ENCODE data around the gene QSOX1. TPM values are rescaled to one million over a fixed set of nuclear protein-coding genes. Genes with fewer than 3 reads are reported as not detected.

Gene QSOX1
- total and polyA plus RNA-seq, 2 of the 4 experiments (the other 2 are of a cell fraction), result 102 to 791 TPM

DNA sequence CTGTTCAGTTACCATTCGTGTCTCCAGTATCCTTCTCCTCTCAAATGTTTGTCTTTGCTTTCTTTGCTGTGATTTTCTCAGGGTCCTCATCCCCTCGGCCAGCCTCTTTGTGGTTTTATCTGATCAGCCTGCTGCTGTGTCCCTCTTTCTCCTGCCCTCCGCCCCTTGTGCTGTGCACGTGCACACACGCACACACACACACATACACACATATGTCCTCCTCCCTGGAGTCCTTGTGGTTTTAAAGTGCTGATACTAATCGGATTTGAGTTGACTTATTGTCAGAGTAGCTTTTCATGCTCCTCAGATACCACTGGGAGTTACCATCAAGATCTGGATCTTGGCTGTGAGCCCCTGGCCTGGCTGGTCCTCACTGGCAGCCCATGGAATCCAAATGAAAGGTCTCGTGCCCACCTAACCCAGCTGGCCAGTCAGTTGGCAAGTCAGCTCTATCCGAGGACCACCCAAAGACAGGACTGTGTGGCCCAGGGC, 34.1 kb downstream of the QSOX1 start:
- Histone ChIP-seq H3K4me3 (ENCODE audit: insufficient read depth, low read depth, low read length) (no peak overlapping the region), H4K8ac (ENCODE audit: low read depth in 2 of 2, low read length in 2 of 2) (no peak overlapping the region), H4K91ac (ENCODE audit: insufficient read depth, low read depth, low read length) (no peak overlapping the region), H4K5ac (ENCODE audit: low read depth, low read length) (no peak overlapping the region), H3K14ac (replicated peaks; ENCODE audit: low read depth, low read length) (no peak overlapping the region), H3K23ac (ENCODE audit: low read depth, low read length) (no peak overlapping the region), H2BK5ac (ENCODE audit: low read depth, low read length, poor library complexity, severe bottlenecking) (no peak overlapping the region), H3K27ac (ENCODE audit: insufficient read depth, low read length) (no peak overlapping the region), H3K4ac (ENCODE audit: low read depth, low read length) (no peak overlapping the region), H3K4me2 (ENCODE audit: low read depth, low read length) (no peak overlapping the region), H3K9me1 (ENCODE audit: insufficient read depth, low read length) (no peaks in the 10 kb centered on the region), H2BK120ac (ENCODE audit: low read depth, low read length) (no peak overlapping the region), H3K36me3 (ENCODE audit: control insufficient read depth, insufficient read depth, low read length) (peaks cover 99% of the 10 kb centered on the region), H3K18ac (ENCODE audit: low read depth, low read length) (no peak overlapping the region), H2BK15ac (ENCODE audit: low read depth, low read length) (no peak overlapping the region), H2AFZ (replicated peaks; ENCODE audit: low read length, poor library complexity) (no peak overlapping the region), H2AK5ac (ENCODE audit: low read depth, low read length) (no peak overlapping the region), H3K9ac (ENCODE audit: low read depth, low read length) (no peak overlapping the region), H3K56ac (ENCODE audit: extremely low read depth, insufficient read depth, low read length) (no peak overlapping the region), H3K79me1 (ENCODE audit: low read depth in 1 of 2, low read length in 2 of 2) (peaks cover 16 to 73% of the 10 kb centered on the region in 2 experiments; a peak in 3 of 4 replicates), H3K9me3 (ENCODE audit: control insufficient read depth, insufficient read depth, low read length) (no peaks in the 10 kb centered on the region), H3K27me3 (ENCODE audit: control insufficient read depth, insufficient read depth, low read length) (no peaks in the 10 kb centered on the region), H2AK9ac (replicated peaks; ENCODE audit: low read depth, low read length, poor library complexity) (peak overlapping the region; percentile 39), H2BK20ac (ENCODE audit: low read depth, low read length) (no peak overlapping the region), H3K4me1 (ENCODE audit: control insufficient read depth, insufficient read depth, low read length) (no peaks in the 10 kb centered on the region), H4K20me1 (ENCODE audit: insufficient read depth, low read length) (peaks cover 55% of the 10 kb centered on the region)
- intact Hi-C loops (cut with micrococcal nuclease) (no loop called here), in situ Hi-C loops (cut with MboI; ENCODE audit: low sequenced_read_pairs) (loop anchor here (10.0 kb wide), 1 partner anchor 314 kb away; the partner anchor contains the start of gene TOR1AIP2), dilution Hi-C loops (cut with HindIII; ENCODE audit: low sequenced_read_pairs, unreplicated experiment) (no loop called here)
- BruUV-seq (replicated peaks), result no TSS peak
- ChIA-PET POLR2A (ENCODE audit: unreplicated experiment) (no interaction called here), CTCF (interaction anchor here (1.2 to 1.5 kb wide), 2 partner anchors 10 to 289 kb away, joined by 3 read pairs; no protein-coding TSS in a partner anchor)
- no peak for ATAC-seq (ENCODE audit: low read depth)
- no CpG with 5 or more reads among the region's 8 CpGs for WGBS, 2 experiments (ENCODE audit: extremely low coverage in 2 of 2, insufficient read length in 1 of 2)
- DNase-seq, result no peak
- TF ChIP-seq, protein P1, sequence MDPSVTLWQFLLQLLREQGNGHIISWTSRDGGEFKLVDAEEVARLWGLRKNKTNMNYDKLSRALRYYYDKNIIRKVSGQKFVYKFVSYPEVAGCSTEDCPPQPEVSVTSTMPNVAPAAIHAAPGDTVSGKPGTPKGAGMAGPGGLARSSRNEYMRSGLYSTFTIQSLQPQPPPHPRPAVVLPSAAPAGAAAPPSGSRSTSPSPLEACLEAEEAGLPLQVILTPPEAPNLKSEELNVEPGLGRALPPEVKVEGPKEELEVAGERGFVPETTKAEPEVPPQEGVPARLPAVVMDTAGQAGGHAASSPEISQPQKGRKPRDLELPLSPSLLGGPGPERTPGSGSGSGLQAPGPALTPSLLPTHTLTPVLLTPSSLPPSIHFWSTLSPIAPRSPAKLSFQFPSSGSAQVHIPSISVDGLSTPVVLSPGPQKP (IDR thresholded peaks at IDR 0.05; ENCODE audit: borderline replicate concordance, low read depth, low read length), result no peak
- TF ChIP-seq RFX5 (IDR thresholded peaks at IDR 0.05; ENCODE audit: low read depth, low read length) (no peak), FOS (IDR thresholded peaks at IDR 0.05; ENCODE audit: low read depth, low read length) (no peak), MAZ (IDR thresholded peaks at IDR 0.05; ENCODE audit: borderline replicate concordance, low read depth, low read length) (no peak), SMC3 (IDR thresholded peaks at IDR 0.05; ENCODE audit: low read depth, low read length) (no peak), MXI1 (IDR thresholded peaks at IDR 0.05; ENCODE audit: borderline replicate concordance, low read depth, low read length) (no peak), CEBPB (IDR thresholded peaks at IDR 0.05; ENCODE audit: low read depth, low read length) (no peak), MAFK (IDR thresholded peaks at IDR 0.05; ENCODE audit: low read depth, low read length) (no peak), RCOR1 (IDR thresholded peaks at IDR 0.05; ENCODE audit: insufficient replicate concordance, low read length) (no peak), RAD21 (IDR thresholded peaks at IDR 0.05; ENCODE audit: low read length) (no peak), CHD1 (IDR thresholded peaks at IDR 0.05; ENCODE audit: low read depth, low read length) (no peak), NFE2L2 (IDR thresholded peaks at IDR 0.05; ENCODE audit: low read depth, low read length) (no peak), POLR2A (IDR thresholded peaks at IDR 0.05; ENCODE audit: low read depth, low read length) (no peak), BHLHE40 (IDR thresholded peaks at IDR 0.05; ENCODE audit: low read depth, low read length) (no peak)
- TF ChIP-seq, protein P2, sequence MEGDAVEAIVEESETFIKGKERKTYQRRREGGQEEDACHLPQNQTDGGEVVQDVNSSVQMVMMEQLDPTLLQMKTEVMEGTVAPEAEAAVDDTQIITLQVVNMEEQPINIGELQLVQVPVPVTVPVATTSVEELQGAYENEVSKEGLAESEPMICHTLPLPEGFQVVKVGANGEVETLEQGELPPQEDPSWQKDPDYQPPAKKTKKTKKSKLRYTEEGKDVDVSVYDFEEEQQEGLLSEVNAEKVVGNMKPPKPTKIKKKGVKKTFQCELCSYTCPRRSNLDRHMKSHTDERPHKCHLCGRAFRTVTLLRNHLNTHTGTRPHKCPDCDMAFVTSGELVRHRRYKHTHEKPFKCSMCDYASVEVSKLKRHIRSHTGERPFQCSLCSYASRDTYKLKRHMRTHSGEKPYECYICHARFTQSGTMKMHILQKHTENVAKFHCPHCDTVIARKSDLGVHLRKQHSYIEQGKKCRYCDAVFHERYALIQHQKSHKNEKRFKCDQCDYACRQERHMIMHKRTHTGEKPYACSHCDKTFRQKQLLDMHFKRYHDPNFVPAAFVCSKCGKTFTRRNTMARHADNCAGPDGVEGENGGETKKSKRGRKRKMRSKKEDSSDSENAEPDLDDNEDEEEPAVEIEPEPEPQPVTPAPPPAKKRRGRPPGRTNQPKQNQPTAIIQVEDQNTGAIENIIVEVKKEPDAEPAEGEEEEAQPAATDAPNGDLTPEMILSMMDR (conservative IDR thresholded peaks at IDR 0.05; ENCODE audit: low read depth, low read length), result no peak
- TF ChIP-seq, protein P3, sequence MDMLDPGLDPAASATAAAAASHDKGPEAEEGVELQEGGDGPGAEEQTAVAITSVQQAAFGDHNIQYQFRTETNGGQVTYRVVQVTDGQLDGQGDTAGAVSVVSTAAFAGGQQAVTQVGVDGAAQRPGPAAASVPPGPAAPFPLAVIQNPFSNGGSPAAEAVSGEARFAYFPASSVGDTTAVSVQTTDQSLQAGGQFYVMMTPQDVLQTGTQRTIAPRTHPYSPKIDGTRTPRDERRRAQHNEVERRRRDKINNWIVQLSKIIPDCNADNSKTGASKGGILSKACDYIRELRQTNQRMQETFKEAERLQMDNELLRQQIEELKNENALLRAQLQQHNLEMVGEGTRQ (IDR thresholded peaks at IDR 0.05; ENCODE audit: low read depth, low read length), result no peak
